ENCODE data around the gene CAMKMT.

The CAMKMT gene

DNA sequence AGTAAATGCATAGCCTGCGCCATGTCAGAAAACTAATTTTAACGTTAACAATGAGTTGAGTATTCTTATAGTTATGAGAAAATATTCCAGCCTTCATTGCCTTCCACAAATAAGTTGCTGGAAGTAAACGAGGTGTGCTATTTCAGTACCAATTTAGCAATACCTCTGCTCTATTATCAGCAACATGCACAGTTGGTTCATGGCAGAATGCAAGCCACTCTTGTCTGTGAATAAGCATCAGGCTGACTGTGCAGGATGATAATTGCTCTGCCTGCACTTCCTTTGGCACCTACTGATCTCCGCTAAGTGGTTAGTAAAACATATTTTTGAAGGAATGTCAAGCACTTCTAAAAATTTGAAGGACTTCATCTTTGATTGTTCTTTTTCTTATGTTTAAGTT lies 317.8 kb downstream of the CAMKMT start:
- no peak for DNase-seq (ENCODE audit: low read depth, low spot score)
- POLR2A ChIA-PET, result no interaction called here
- CTCF ChIA-PET, result interaction anchor here (0.8 kb wide), 1 partner anchor 1982 kb away, joined by 3 read pairs; no protein-coding TSS in a partner anchor
- H3K4me3 ChIP-seq (ENCODE audit: low read depth, low read length), result no peak overlapping the region
- TF ChIP-seq, protein P1, sequence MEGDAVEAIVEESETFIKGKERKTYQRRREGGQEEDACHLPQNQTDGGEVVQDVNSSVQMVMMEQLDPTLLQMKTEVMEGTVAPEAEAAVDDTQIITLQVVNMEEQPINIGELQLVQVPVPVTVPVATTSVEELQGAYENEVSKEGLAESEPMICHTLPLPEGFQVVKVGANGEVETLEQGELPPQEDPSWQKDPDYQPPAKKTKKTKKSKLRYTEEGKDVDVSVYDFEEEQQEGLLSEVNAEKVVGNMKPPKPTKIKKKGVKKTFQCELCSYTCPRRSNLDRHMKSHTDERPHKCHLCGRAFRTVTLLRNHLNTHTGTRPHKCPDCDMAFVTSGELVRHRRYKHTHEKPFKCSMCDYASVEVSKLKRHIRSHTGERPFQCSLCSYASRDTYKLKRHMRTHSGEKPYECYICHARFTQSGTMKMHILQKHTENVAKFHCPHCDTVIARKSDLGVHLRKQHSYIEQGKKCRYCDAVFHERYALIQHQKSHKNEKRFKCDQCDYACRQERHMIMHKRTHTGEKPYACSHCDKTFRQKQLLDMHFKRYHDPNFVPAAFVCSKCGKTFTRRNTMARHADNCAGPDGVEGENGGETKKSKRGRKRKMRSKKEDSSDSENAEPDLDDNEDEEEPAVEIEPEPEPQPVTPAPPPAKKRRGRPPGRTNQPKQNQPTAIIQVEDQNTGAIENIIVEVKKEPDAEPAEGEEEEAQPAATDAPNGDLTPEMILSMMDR (IDR thresholded peaks at IDR 0.05; ENCODE audit: insufficient read depth, low read length, missing control alignments), result no peak

GRCh38 chr2:44679990-44680389 lies 318.2 kb downstream of the CAMKMT start:
- H3K4me3 ChIP-seq (ENCODE audit: low read depth, low read length), result no peak overlapping the region
- ChIA-PET POLR2A (no interaction called here), CTCF (no interaction called here)
- TF ChIP-seq, protein P1 (IDR thresholded peaks at IDR 0.05; ENCODE audit: insufficient read depth, low read length, missing control alignments), result no peak
- DNase-seq (ENCODE audit: low read depth, low spot score), result no peak

DNA sequence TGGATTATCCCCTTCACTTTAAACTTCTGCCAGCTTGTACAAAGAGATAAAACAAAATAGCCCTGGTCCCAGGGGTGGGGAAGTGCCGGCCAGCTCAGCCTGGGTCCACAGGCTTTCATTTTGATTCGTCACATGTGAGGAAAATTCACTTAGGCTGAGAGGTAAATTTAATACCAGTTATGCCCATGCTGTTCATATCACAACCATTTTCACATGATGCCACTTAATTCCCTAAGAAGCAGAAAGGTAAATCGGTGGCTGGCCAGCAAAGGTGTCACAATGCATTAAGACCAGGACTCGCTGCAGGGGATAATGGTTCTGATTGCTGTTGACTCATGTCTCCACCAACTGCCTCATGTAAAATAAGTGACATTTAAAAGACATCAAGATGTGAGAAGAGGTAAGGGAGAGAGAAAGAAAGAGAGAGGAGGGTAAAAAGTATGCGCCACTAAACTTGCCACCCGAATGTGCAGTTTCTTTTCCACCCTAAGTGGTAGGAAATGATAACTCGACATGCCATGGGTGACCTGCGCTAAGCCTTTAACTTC lies 318.8 kb downstream of the CAMKMT start:
- ChIA-PET CTCF (interaction anchor here (1.2 kb wide), 1 partner anchor 10 kb away, joined by 3 read pairs; no protein-coding TSS in a partner anchor), POLR2A (no interaction called here)
- no peak for DNase-seq (ENCODE audit: low read depth, low spot score)
- H3K4me3 ChIP-seq (ENCODE audit: low read depth, low read length), result no peak overlapping the region
- TF ChIP-seq, protein P1 (IDR thresholded peaks at IDR 0.05; ENCODE audit: insufficient read depth, low read length, missing control alignments), result no peak

GRCh38 chr2:44680983-44681531 lies 319.3 kb downstream of the CAMKMT start:
- H3K4me3 ChIP-seq (ENCODE audit: low read depth, low read length), result no peak overlapping the region
- POLR2A ChIA-PET, result no interaction called here
- no peak for DNase-seq (ENCODE audit: low read depth, low spot score)

GRCh38 chr2:44682459-44682858 lies 320.7 kb downstream of the CAMKMT start:
- ChIA-PET CTCF (no interaction called here), POLR2A (no interaction called here)
- DNase-seq (ENCODE audit: low read depth, low spot score), result no peak
- TF ChIP-seq, protein P1 (IDR thresholded peaks at IDR 0.05; ENCODE audit: insufficient read depth, low read length, missing control alignments), result no peak
- no peak overlapping the region for H3K4me3 ChIP-seq (ENCODE audit: low read depth, low read length)

More at GRCh38 chr2:44680983-44681531, 319.3 kb downstream of the CAMKMT start:
- CTCF ChIA-PET, result interaction anchor here (0.7 to 1.2 kb wide), 2 partner anchors 10 to 24 kb away, joined by 3 read pairs; no protein-coding TSS in a partner anchor
- TF ChIP-seq, protein P1 (IDR thresholded peaks at IDR 0.05; ENCODE audit: insufficient read depth, low read length, missing control alignments), result no peak

GRCh38 chr2:44684559-44684958 lies 322.8 kb downstream of the CAMKMT start:
- ChIA-PET POLR2A (no interaction called here), CTCF (no interaction called here)
- no peak for DNase-seq (ENCODE audit: low read depth, low spot score)
- H3K4me3 ChIP-seq (ENCODE audit: low read depth, low read length), result no peak overlapping the region
- TF ChIP-seq, protein P1 (IDR thresholded peaks at IDR 0.05; ENCODE audit: insufficient read depth, low read length, missing control alignments), result no peak

Data from AG04449 (cell line).